ENCODE data around the gene ADAM15. TPM values are rescaled to one million over a fixed set of nuclear protein-coding genes. Genes with fewer than 3 reads are reported as not detected.

ADAM15 gene
- polyA plus RNA-seq, 3 donors, result 44.5 to 202 (median 74.3) TPM

DNA sequence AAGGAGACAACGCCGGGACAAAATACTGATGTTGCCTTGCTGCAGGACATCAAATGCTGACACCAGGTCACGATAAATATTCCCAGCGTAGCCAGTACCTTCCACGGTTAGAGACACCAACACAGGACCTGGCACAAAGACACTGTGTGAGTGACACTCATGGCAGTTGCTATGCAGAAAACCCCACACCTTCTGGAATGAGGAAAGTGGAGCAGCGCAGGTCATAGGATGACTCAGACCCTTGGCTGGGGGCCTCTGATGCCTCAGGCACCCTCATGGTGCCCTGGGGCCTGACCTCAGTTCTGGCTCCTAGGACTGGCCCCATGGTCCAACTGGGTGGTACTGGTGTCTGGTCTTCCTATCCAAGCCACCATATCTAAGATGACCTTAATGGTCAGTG, 24.5 kb upstream of the ADAM15 start:
- WGBS (ENCODE audit: insufficient coverage), result 94% methylated on average over 6 of the region's 6 CpGs
- Histone ChIP-seq H3K4me2 (replicated peaks; ENCODE audit: extremely low read depth, low read length, poor library complexity, severe bottlenecking) (no peak overlapping the region), H3K4me3 (replicated peaks in 1 of 3; ENCODE audit: low read depth in 2 of 3, low read length in 3 of 3) (no peak overlapping the region), H3K79me2 (ENCODE audit: insufficient read depth, low read length) (no peaks in the 10 kb centered on the region), H3K36me3 (replicated peaks in 1 of 2; ENCODE audit: control insufficient read depth in 1 of 2, insufficient read depth in 2 of 2, low read length in 2 of 2) (no peaks in the 10 kb centered on the region), H3K9ac (ENCODE audit: insufficient read depth, low read length, poor library complexity, severe bottlenecking) (no peak overlapping the region), H3K9me3 (replicated peaks in 1 of 2; ENCODE audit: control insufficient read depth in 1 of 2, insufficient read depth in 1 of 2, low read length in 2 of 2) (no peaks in the 10 kb centered on the region), H3K27me3 (ENCODE audit: control insufficient read depth in 2 of 2, insufficient read depth in 2 of 2, low read length in 2 of 2) (no peaks in the 10 kb centered on the region), H3K4me1 (ENCODE audit: control insufficient read depth in 1 of 2, insufficient read depth in 2 of 2, low read length in 2 of 2) (peaks cover 21 to 27% of the 10 kb centered on the region in 2 donors), H3K27ac (ENCODE audit: low read depth in 1 of 2, low read length in 2 of 2) (no peak overlapping the region), H2AFZ (ENCODE audit: insufficient read depth, low read depth, low read length, poor library complexity, severe bottlenecking) (no peak overlapping the region), H4K20me1 (ENCODE audit: insufficient read depth, low read length) (peaks cover 5% of the 10 kb centered on the region)
- intact Hi-C loops (cut with micrococcal nuclease), result no loop called here
- no peak overlapping the region for H3K4me3 Mint-ChIP-seq
- H3K27me3 Mint-ChIP-seq (ENCODE audit: low read depth in 3 of 3), result peaks cover 0 to 7% (median 2%) of the 10 kb centered on the region in 3 donors
- peaks cover 36% of the 10 kb centered on the region for H3K4me1 Mint-ChIP-seq
- H3K27ac Mint-ChIP-seq, result no peak overlapping the region
- peak in 1 of 3 donors; percentile 42 for DNase-seq
- TF ChIP-seq, protein P1, sequence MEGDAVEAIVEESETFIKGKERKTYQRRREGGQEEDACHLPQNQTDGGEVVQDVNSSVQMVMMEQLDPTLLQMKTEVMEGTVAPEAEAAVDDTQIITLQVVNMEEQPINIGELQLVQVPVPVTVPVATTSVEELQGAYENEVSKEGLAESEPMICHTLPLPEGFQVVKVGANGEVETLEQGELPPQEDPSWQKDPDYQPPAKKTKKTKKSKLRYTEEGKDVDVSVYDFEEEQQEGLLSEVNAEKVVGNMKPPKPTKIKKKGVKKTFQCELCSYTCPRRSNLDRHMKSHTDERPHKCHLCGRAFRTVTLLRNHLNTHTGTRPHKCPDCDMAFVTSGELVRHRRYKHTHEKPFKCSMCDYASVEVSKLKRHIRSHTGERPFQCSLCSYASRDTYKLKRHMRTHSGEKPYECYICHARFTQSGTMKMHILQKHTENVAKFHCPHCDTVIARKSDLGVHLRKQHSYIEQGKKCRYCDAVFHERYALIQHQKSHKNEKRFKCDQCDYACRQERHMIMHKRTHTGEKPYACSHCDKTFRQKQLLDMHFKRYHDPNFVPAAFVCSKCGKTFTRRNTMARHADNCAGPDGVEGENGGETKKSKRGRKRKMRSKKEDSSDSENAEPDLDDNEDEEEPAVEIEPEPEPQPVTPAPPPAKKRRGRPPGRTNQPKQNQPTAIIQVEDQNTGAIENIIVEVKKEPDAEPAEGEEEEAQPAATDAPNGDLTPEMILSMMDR (IDR thresholded peaks at IDR 0.05), result no peak
- H3K9me3 Mint-ChIP-seq, result no peaks in the 10 kb centered on the region
- H3K36me3 Mint-ChIP-seq, result peaks cover 3% of the 10 kb centered on the region in 2 donors

DNA sequence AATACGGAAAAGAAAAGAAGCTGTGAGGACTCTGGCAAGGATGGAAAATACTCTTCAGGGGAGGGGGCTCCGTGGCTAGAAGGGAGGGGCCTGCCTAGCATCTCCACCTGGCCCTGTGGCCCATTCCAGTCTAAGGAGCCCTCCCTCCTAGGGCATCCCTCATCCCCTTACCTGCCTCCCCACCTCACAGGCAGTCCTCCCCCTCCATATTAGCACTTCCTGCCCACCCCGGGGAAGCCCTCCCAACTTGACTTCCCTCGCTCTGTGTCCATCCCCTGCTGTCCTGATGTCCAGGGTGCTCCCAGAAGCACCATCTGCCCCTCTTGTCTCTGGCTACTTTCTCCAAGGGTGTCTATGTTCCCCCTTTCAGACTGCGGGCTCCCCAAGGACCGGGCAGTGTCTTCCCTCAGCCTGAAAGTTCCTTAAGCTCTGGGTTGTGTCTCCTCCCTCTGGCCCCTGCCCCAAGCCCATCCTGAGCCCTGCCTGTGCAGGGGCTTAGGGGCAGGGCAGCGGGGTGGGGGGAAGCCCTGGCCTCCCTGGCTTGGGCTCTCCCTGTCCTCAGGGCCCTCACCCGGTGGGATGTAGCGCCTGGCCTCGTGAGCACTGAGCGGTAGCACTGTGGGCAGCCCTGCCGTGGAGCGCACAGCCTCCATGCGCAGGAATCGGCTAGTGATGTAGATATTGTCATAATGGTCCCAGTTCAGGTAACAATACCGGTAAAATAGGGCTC, 21.4 kb upstream of the ADAM15 start:
- H3K9me3 ChIP-seq (replicated peaks in 1 of 2; ENCODE audit: control insufficient read depth in 1 of 2, insufficient read depth in 1 of 2, low read length in 2 of 2), result no peaks in the 10 kb centered on the region
- H3K4me3 ChIP-seq (replicated peaks in 1 of 3; ENCODE audit: low read depth in 2 of 3, low read length in 3 of 3), result no peak overlapping the region
- DNase-seq, result no peak
- Mint-ChIP-seq H3K4me1 (peaks cover 21% of the 10 kb centered on the region), H3K36me3 (peaks cover 0 to 3% of the 10 kb centered on the region in 2 donors), H3K27ac (peak overlapping the region in 2 of 7 donors; percentile 25 to 50), H3K9me3 (peaks cover 0 to 1% (median 0%) of the 10 kb centered on the region in 7 donors), H3K27me3 (ENCODE audit: low read depth in 3 of 3) (peaks cover 2 to 9% (median 3%) of the 10 kb centered on the region in 3 donors), H3K4me3 (no peak overlapping the region)
- TF ChIP-seq, protein P1 (IDR thresholded peaks at IDR 0.05), result no peak
- peaks cover 13 to 14% of the 10 kb centered on the region in 2 donors for H3K4me1 ChIP-seq (ENCODE audit: control insufficient read depth in 1 of 2, insufficient read depth in 2 of 2, low read length in 2 of 2)
- no peak overlapping the region for H3K4me2 ChIP-seq (replicated peaks; ENCODE audit: extremely low read depth, low read length, poor library complexity, severe bottlenecking)
- H3K79me2 ChIP-seq (ENCODE audit: insufficient read depth, low read length), result no peaks in the 10 kb centered on the region
- H4K20me1 ChIP-seq (ENCODE audit: insufficient read depth, low read length), result no peaks in the 10 kb centered on the region
- intact Hi-C loops (cut with micrococcal nuclease), result no loop called here
- H3K27ac ChIP-seq (ENCODE audit: low read depth in 1 of 2, low read length in 2 of 2), result no peak overlapping the region
- no peak overlapping the region for H2AFZ ChIP-seq (ENCODE audit: insufficient read depth, low read depth, low read length, poor library complexity, severe bottlenecking)
- H3K9ac ChIP-seq (ENCODE audit: insufficient read depth, low read length, poor library complexity, severe bottlenecking), result no peak overlapping the region
- no peaks in the 10 kb centered on the region for H3K27me3 ChIP-seq (ENCODE audit: control insufficient read depth in 2 of 2, insufficient read depth in 2 of 2, low read length in 2 of 2)
- H3K36me3 ChIP-seq (replicated peaks in 1 of 2; ENCODE audit: control insufficient read depth in 1 of 2, insufficient read depth in 2 of 2, low read length in 2 of 2), result no peaks in the 10 kb centered on the region
- WGBS (ENCODE audit: insufficient coverage), result 98% methylated on average over 11 of the region's 16 CpGs

Measured in CD14-positive monocyte (primary cell).